NCI-H524 (cell line): ENCODE results near the gene PSEN2.

Experiments
- DNase-seq, 2 experiments: peaks; one replicate each; lab custom pipeline; 2025; lab: John Stamatoyannopoulos, UW

The PSEN2 gene

GRCh38 chr1:226886122-226886901 is 15.9 kb downstream of the PSEN2 start:
- peak; percentile 77 to 83 for DNase-seq

- DNase-seq: peak; percentile 90 to 98
Observed at GRCh38 chr1:226887006-226887405, 16.6 kb downstream of the PSEN2 start.

DNA sequence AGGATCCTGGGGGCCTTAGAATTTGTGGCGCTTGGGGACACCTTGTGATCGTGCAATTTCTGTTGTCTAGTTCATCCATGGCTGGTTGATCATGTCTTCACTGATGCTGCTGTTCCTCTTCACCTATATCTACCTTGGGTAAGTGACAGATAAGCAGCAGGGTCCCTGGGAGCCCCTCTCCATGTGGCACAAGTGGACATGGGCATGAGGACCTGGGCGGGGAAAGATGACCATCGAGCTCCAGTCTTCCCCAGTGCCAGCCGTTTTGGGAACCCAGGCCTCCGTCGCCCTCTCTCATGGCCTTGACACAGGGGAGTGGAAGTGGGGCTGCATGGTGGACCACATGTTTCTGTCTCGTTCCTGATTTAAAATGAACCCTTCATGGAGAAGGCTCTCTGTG is 17.6 kb downstream of the PSEN2 start:
- DNase-seq: no peak

- no peak for DNase-seq
Observed at GRCh38 chr1:226888816-226889215, 18.4 kb downstream of the PSEN2 start.

- no peak for DNase-seq
Observed at GRCh38 chr1:226889616-226890330, 19.4 kb downstream of the PSEN2 start.

DNA sequence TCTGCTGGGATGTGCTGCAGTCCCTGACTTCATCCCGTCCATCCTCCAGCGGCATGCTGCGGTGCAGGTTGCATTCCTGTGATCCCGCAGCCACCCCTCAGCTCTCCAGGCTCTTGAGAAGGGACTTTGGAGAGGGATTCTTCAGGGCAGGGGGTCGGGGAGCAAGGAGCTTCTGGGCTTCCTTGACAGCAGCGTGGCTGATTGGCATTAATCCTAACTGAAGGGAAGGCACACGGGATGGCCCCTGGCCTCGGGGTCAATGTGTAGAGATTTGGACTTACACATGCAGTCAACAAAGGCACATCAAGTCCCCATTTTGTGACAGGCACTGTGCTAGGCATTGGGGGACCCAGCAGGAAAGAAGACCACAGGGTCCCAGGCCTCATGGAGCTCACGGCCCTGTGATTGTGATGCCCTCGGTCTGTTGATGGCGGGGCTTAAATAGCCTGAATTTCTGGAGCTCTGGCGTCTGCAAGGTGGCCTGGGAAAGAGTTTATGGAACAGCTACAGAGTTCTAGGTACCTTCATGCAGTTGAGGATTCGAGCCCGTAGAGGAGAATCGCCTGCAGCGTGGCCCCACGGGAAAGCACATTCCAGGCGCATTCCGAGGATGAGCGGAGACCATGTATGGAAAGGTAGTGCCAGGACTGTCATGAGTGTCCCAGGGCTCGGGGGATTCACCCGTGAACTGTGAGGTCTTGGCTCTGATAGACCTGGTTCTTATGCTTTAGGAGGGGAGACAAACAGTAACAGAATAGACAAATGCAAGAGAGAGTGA is 20.1 kb downstream of the PSEN2 start:
- no peak for DNase-seq

- DNase-seq: no peak
Observed at GRCh38 chr1:226891346-226891745, 20.9 kb downstream of the PSEN2 start.

DNA sequence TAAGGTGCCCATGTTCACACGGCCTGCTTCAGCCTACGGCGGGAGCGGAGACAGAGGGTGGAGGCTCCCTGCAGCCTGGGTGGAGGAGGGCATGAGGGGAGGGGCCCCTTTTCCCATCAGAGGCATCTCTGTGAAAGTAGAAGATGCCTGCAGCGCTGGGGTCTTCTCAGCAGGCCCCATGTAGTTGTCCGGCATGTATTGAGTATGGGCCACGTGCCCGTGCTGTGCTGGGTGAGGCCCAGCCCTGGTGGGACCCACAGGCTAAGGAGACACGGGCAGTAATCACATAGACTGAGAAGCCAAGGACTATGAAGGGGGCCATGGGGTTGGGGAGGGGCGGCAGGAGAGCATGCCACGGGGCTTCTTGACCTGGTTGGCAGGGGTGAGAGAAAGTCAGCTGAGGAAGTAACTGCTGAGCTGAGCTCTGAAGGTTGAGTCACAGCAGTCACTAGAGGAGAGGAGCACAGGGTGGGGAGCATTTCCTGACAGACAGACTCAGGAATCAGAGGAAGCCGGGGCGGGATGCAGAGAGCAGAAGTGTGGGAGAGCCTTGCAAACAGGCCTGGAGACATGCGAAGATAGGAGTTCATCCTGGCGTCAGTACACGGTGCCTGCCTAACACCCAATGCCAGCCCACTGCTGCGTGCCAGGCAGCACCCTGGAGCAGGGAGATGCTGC is 21.6 kb downstream of the PSEN2 start:
- DNase-seq: no peak

DNA sequence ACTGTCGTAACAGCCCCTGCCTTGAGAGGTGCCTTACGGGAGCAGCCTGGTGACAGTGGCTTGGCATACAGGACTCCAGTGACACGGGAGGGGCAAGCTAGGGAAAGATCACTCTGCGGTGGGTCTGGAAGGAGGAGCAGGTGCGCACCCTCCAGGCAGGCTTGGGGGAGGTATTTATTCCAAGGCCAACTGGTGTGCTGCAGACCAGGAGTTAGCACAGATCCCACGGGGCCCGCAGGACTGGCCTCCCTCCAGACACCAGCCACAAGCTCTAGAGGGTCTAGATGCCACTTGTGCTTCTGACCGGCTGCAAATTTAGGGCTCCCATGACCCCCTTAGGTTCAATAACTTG is 22.1 kb downstream of the PSEN2 start:
- peak; percentile 9 to 71 for DNase-seq

GRCh38 chr1:226893936-226894335 is 23.5 kb downstream of the PSEN2 start:
- no peak for DNase-seq

DNA sequence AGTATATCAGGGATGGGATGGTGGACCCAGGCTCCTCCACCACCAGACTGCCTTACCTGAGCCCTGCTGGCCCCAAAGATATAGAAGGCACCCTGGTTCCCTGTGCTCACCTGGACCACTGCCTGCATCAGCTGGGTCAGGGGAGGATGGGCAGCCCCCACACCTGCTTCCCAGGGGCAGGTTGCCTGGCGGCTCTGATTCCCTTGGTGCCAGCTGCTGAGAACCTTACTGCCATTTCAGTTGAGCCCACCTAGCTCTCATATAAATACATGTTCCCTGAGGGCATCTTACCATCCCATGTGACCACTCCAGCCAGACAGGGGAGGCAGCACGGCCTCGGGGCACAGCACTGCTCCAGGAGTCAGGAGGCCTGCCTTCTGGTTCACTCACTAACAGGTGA is 24.4 kb downstream of the PSEN2 start:
- DNase-seq: no peak

DNA sequence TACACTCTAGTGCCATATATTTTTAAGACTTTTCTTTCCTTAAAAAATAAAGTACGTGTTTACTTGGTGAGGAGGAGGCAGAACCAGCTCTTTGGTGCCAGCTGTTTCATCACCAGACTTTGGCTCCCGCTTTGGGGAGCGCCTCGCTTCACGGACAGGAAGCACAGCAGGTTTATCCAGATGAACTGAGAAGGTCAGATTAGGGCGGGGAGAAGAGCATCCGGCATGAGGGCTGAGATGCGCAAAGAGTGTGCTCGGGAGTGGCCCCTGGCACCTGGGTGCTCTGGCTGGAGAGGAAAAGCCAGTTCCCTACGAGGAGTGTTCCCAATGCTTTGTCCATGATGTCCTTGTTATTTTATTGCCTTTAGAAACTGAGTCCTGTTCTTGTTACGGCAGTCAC is 25.2 kb downstream of the PSEN2 start:
- DNase-seq: no peak

DNA sequence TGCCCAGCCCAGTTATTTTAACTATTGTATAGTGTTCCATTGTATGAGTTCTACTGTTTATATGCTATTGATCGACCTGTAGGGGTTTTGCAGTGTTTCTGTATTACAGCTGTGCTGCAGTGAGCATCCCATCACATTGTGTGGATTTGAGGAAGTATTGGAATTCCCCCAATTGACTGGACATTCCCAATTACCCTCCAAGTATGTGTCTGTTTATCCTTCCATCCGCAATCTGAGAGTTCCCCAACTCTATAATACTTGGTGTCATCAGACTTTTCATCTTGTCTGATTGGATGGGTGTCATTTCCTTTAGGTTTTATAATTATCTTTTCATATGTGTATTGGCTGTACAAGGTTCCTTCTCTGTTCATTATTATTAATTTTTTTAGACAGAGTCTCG is 27.8 kb downstream of the PSEN2 start:
- no peak for DNase-seq

DNA sequence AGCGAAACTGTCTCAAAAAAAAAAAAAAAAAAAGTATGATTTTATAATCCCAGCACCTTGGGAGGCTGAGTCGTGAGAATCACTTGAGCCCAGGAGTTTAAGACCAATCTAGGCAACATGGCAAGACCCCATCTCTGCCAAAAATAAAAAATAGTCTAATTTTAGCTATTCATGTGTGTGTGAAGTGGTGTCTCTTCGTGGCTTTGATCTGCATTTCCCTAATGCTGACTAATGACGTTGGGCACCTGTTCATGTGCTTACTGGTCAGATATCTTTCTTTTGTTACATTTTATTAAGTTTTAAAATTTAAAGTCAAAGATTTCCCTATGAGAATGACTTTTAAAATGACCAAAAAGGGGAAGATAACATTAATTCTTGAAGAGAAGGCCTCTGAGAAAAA is 31.0 kb downstream of the PSEN2 start:
- no peak for DNase-seq

DNA sequence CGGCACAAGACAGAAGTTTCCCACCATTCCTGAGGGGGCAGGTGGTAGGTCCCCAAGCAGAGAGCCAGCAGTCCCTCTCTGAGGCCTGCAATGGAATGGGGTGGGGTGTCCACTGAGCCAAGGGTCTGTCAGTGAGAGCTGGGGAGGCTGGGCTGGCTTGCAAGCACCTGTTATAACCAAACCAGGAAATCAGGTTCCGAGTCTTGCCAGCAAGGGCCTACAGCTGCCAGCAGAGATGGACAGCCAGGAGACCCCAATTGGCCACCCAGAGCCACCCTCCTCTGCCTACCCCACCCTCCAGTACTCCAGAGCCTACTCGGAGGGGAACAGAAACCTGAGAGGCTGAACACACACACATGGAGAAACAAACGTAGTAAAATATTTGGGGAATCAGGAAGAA is 32.2 kb downstream of the PSEN2 start:
- DNase-seq: no peak

GRCh38 chr1:226903819-226904716 is 33.7 kb downstream of the PSEN2 start:
- no peak for DNase-seq

GRCh38 chr1:226904772-226905171 is 34.4 kb downstream of the PSEN2 start:
- no peak for DNase-seq

DNA sequence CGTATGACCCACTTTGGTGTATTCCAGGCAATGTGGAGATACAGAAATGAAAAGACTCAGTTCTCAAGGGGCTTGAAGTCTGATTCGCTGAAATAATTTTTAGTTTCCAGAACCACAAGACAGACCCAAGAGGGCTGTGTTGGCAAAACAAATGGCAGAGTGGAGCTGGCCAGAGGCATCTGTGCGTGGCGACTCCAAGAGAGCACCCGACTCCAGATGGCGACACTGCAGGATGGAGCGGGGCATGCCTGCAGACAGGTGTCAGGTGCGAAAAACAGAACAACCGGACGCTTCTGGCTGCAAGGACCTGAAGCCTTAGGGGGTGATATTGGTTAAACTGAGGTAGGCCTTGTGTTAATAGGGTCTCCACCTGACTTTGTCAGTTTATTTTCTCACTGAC is 38.0 kb downstream of the PSEN2 start:
- no peak for DNase-seq

DNA sequence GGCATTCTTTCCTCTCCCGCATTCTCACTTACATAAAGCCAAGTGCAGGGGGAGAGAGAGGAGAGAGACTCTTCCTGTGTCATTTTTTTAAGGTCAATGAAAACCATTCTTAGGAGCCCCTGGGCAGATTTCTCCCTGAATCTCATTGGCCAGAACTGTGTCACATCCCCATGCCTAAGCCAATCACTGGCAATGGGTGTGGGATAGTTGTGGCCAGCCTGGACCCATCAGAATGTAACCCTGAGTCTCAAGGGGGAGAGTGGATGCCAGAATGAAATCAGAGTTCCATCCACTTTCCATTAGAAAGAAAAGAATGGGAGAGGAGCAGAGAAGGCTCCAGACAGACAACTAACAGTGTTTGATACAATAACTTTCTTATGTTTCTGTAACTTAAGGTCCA is 38.5 kb downstream of the PSEN2 start:
- DNase-seq: no peak

GRCh38 chr1:226912587-226913176 is 42.3 kb downstream of the PSEN2 start:
- DNase-seq: peak in 1 of 2 experiments; percentile 69

GRCh38 chr1:226915672-226915995 is 45.2 kb downstream of the PSEN2 start:
- DNase-seq: no peak
